ENCODE results near the gene STARD3.
A peak's percentile ranks its signal among the peaks of the same experiment; 100 is the strongest.

Gene STARD3

DNA sequence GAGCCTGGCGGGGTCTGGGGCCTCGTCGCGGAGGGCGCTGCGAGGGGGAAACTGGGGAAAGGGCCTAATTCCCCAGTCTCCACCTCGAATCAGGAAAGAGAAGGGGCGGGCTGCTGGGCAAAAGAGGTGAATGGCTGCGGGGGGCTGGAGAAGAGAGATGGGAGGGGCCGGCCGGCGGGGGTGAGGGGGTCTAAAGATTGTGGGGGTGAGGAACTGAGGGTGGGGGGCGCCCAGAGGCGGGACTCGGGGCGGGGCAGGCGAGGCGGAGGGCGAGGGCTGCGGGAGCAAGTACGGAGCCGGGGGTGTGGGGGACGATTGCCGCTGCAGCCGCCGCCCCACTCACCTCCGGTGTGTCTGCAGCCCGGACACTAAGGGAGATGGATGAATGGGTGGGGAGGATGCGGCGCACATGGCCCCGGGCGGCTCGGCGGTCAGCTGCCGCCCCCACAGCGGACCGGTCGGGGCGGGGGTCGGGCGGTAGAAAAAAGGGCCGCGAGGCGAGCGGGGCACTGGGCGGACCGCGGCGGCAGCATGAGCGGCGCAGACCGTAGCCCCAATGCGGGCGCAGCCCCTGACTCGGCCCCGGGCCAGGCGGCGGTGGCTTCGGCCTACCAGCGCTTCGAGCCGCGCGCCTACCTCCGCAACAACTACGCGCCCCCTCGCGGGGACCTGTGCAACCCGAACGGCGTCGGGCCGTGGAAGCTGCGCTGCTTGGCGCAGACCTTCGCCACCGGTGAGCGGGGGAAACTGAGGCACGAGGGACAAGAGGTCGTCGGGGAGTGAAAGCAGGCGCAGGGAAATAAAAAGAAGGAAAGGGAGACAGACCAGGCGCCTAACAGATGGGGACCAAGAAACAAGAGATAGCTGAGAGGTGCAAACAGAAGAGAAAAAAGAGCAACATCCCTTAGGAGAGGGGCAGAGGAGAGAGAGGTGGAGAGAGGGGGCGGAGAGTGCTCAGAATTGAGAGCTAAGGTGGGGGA, 31.3 kb downstream of the STARD3 start, which contains the start of gene PNMT:
Gene PNMT (plus strand): TSS at position 509 of the 980 bp plus-strand sequence. CDS start 23 bp downstream, at position 532.
- Histone ChIP-seq H3K4me1 (ENCODE audit: control extremely low read depth in 1 of 4, control insufficient read depth in 4 of 4, insufficient read depth in 4 of 4, low read length in 3 of 4) (peaks cover 0 to 57% (median 32%) of the 10 kb centered on the region in 4 experiments), H3K36me3 (ENCODE audit: control insufficient read depth in 4 of 4, insufficient read depth in 4 of 4, low read length in 3 of 4) (no peaks in the 10 kb centered on the region), H3K9me3 (ENCODE audit: control extremely low read depth in 1 of 5, control insufficient read depth in 4 of 5, insufficient read depth in 2 of 5, low read depth in 1 of 5, low read length in 4 of 5) (no peaks in the 10 kb centered on the region), H3K4me3 (ENCODE audit: control insufficient read depth in 1 of 7, extremely low read depth in 1 of 7, insufficient read depth in 4 of 7, low read depth in 2 of 7, low read length in 6 of 7) (peak within 1 kb of the TSS in 5 of 7 experiments; percentile 17 to 63 (median 41)), H3K27ac (ENCODE audit: insufficient read depth in 1 of 2, low read depth in 1 of 2, low read length in 2 of 2, poor library complexity in 1 of 2, severe bottlenecking in 2 of 2) (peak within 1 kb of the TSS in 1 of 2 experiments; percentile 43), H3K27me3 (replicated peaks in 2 of 5; ENCODE audit: control insufficient read depth in 4 of 5, insufficient read depth in 5 of 5, low read length in 4 of 5) (peaks cover 0 to 31% (median 11%) of the 10 kb centered on the region in 5 experiments)
- DNase-seq: peak; percentile 68 to 80 (median 75)
- 2% methylated on average over 67 of the region's 85 CpGs for WGBS (ENCODE audit: insufficient coverage)
- ChIA-PET CTCF (interaction anchor here (1.0 to 22.5 kb wide), 9 partner anchors 7 to 62 kb away, joined by 4 to 445 read pairs (median 20); partner anchors contain the start of genes MIEN1, PPP1R1B and STARD3), POLR2A (interaction anchor here (1.0 kb wide), 1 partner anchor 11 kb away, joined by 3 read pairs; no protein-coding TSS in a partner anchor)

GRCh38 chr17:39669897-39670735, 33.2 kb downstream of the STARD3 start:
- WGBS (ENCODE audit: insufficient coverage): 96% methylated on average over 19 of the region's 23 CpGs
- no peak overlapping the region for H3K4me3 ChIP-seq (ENCODE audit: control insufficient read depth in 1 of 7, extremely low read depth in 1 of 7, insufficient read depth in 4 of 7, low read depth in 2 of 7, low read length in 6 of 7)
- H3K4me1 ChIP-seq (ENCODE audit: control extremely low read depth in 1 of 4, control insufficient read depth in 4 of 4, insufficient read depth in 4 of 4, low read length in 3 of 4): peaks cover 0 to 43% (median 25%) of the 10 kb centered on the region in 4 experiments
- no peaks in the 10 kb centered on the region for H3K36me3 ChIP-seq (ENCODE audit: control insufficient read depth in 4 of 4, insufficient read depth in 4 of 4, low read length in 3 of 4)
- H3K27ac ChIP-seq (ENCODE audit: insufficient read depth in 1 of 2, low read depth in 1 of 2, low read length in 2 of 2, poor library complexity in 1 of 2, severe bottlenecking in 2 of 2): no peak overlapping the region
- H3K27me3 ChIP-seq (replicated peaks in 2 of 5; ENCODE audit: control insufficient read depth in 4 of 5, insufficient read depth in 5 of 5, low read length in 4 of 5): peaks cover 0 to 31% (median 11%) of the 10 kb centered on the region in 5 experiments
- CTCF ChIA-PET: interaction anchor here (0.7 to 22.5 kb wide), 14 partner anchors 9 to 175 kb away, joined by 3 to 445 read pairs (median 6); partner anchors contain the start of genes MIEN1, PGAP3 and PPP1R1B
- no peak for DNase-seq
- no peaks in the 10 kb centered on the region for H3K9me3 ChIP-seq (ENCODE audit: control extremely low read depth in 1 of 5, control insufficient read depth in 4 of 5, insufficient read depth in 2 of 5, low read depth in 1 of 5, low read length in 4 of 5)
- POLR2A ChIA-PET: no interaction called here

DNA sequence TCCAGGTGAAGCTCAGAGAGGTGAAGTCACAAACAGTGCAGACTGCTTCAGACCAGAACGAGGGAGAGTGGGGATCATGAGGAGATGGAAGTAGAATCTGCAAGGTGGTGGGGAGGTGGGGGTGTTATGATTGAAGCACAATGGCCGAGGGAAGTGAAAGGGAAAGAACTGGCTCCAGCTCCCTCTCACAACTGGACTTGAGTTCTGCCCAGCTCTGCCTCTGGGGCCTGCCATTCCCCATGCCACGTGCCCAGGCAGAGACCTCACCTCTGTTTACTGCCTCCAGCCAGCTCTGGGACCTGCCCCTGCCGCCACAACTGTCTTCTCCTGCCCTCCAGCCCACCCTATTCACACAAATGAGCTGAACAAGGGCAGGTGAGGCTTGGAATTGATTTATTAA, 33.8 kb downstream of the STARD3 start:
- no peaks in the 10 kb centered on the region for H3K9me3 ChIP-seq (ENCODE audit: control extremely low read depth in 1 of 5, control insufficient read depth in 4 of 5, insufficient read depth in 2 of 5, low read depth in 1 of 5, low read length in 4 of 5)
- POLR2A ChIA-PET: no interaction called here

DNA sequence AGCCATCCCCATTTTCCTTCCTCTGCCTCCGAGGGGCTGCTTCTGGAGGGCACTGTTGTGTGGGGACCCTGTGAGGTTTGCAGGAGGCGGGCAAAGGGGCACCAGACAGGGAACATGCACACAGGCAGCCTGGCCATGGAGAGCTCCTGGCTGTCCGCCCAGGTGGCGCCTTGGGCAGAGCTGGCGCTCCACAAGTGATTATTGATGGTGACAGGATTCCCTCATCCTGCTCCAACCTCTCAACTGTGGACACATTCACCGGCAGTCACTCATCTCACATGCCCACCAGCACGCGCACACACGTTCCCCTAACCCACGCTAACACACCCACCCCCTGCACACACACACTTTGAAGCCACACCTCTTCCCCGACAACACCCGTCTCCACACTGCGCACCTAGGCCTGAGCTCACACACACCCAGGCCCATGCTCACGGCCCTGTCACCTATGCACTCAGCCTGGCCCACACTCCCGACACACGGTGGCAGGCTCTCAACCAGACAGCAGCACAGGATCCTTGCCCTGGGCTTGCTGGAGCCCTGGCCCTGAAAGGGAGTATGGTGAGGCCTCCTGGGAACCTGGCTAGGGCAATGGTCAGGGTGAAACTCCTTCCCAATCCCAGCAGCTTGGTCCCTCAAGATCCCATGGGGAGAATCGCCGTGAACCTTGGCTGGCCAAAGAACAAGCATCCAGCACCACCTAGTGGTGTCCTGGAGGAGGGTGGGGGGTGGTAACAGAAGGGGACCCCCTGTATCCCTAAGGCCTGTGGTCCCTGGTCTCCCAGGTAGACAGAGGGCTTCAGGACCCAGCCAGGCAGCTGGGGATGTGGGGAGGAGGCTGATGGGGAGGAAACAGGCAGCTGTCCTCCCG, 34.9 kb downstream of the STARD3 start:
- DNase-seq: peak in 2 of 3 donors; percentile 49 to 53
- Histone ChIP-seq H3K27ac (ENCODE audit: insufficient read depth in 1 of 2, low read depth in 1 of 2, low read length in 2 of 2, poor library complexity in 1 of 2, severe bottlenecking in 2 of 2) (no peak overlapping the region), H3K4me1 (ENCODE audit: control extremely low read depth in 1 of 4, control insufficient read depth in 4 of 4, insufficient read depth in 4 of 4, low read length in 3 of 4) (peaks cover 0 to 43% (median 32%) of the 10 kb centered on the region in 4 experiments), H3K27me3 (replicated peaks in 2 of 5; ENCODE audit: control insufficient read depth in 4 of 5, insufficient read depth in 5 of 5, low read length in 4 of 5) (peaks cover 0 to 25% (median 9%) of the 10 kb centered on the region in 5 experiments), H3K36me3 (ENCODE audit: control insufficient read depth in 4 of 4, insufficient read depth in 4 of 4, low read length in 3 of 4) (no peaks in the 10 kb centered on the region), H3K4me3 (ENCODE audit: control insufficient read depth in 1 of 7, extremely low read depth in 1 of 7, insufficient read depth in 4 of 7, low read depth in 2 of 7, low read length in 6 of 7) (peak overlapping the region in 2 of 7 experiments; percentile 24 to 55), H3K9me3 (ENCODE audit: control extremely low read depth in 1 of 5, control insufficient read depth in 4 of 5, insufficient read depth in 2 of 5, low read depth in 1 of 5, low read length in 4 of 5) (no peaks in the 10 kb centered on the region)
- 56% methylated on average over 15 of the region's 19 CpGs for WGBS (ENCODE audit: insufficient coverage)
- POLR2A ChIA-PET: no interaction called here
- CTCF ChIA-PET: interaction anchor here (0.7 to 22.5 kb wide), 19 partner anchors 8 to 99 kb away, joined by 3 to 445 read pairs (median 6); partner anchors contain the start of genes MIEN1, PGAP3 and PPP1R1B

More for the DNA sequence above, 33.8 kb downstream of the STARD3 start:
- Histone ChIP-seq H3K4me3 (ENCODE audit: control insufficient read depth in 1 of 7, extremely low read depth in 1 of 7, insufficient read depth in 4 of 7, low read depth in 2 of 7, low read length in 6 of 7) (no peak overlapping the region), H3K27me3 (replicated peaks in 2 of 5; ENCODE audit: control insufficient read depth in 4 of 5, insufficient read depth in 5 of 5, low read length in 4 of 5) (peaks cover 0 to 31% (median 11%) of the 10 kb centered on the region in 5 experiments), H3K4me1 (ENCODE audit: control extremely low read depth in 1 of 4, control insufficient read depth in 4 of 4, insufficient read depth in 4 of 4, low read length in 3 of 4) (peaks cover 0 to 39% (median 26%) of the 10 kb centered on the region in 4 experiments), H3K36me3 (ENCODE audit: control insufficient read depth in 4 of 4, insufficient read depth in 4 of 4, low read length in 3 of 4) (no peaks in the 10 kb centered on the region), H3K27ac (ENCODE audit: insufficient read depth in 1 of 2, low read depth in 1 of 2, low read length in 2 of 2, poor library complexity in 1 of 2, severe bottlenecking in 2 of 2) (no peak overlapping the region)
- CTCF ChIA-PET: interaction anchor here (0.8 to 22.5 kb wide), 13 partner anchors 9 to 175 kb away, joined by 3 to 445 read pairs (median 6); partner anchors contain the start of genes MIEN1, PGAP3 and PPP1R1B
- 95% methylated on average over 3 of the region's 4 CpGs for WGBS (ENCODE audit: insufficient coverage)
- no peak for DNase-seq

DNA sequence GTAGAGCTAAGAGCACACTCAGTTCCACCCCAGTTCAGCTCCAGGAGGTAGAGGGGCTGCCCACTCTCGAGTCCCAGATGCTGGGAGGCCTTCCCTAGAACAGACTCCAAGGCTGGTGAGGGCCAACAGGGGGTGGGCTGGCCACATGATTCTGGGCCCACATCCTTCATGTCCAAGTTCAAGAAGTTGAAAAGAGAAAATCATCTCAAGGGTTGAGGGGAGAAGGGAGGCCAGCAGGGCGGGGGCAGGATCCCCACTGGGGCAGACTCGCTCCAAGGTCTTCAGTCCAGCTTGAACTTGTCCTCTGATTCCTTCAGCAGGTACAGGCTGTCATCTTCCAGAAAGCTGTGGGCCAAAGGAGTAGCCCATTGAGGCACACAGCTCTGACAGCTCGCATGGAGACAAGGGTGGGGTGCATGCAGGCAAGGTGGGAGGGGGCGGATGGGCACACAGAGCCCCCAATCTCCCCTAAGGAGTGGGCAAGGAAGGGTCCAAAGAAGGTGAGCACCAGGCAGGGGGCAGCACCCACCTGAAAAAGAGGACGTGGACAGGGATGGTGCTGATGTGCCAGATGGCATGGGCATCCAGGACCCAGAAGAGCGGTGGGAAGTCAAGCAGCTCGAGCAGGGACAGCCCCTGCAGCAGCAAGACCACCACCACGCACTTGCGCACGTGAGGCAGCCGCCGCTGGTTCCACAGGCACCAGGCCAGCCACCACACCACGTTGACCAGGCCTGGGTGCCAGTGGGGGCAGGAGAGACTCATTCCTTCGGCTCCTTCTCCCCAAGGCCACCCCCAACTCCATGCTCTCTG, 35.8 kb downstream of the STARD3 start:
- DNase-seq: no peak
- POLR2A ChIA-PET: interaction anchor here (1.1 kb wide), 1 partner anchor 49 kb away, joined by 3 read pairs; no protein-coding TSS in a partner anchor
- CTCF ChIA-PET: interaction anchor here (0.6 to 22.5 kb wide), 15 partner anchors 12 to 596 kb away, joined by 3 to 445 read pairs (median 3); partner anchors contain the start of genes PGAP3 and PPP1R1B

More for the DNA sequence above, 35.8 kb downstream of the STARD3 start:
- Histone ChIP-seq H3K9me3 (ENCODE audit: control extremely low read depth in 1 of 5, control insufficient read depth in 4 of 5, insufficient read depth in 2 of 5, low read depth in 1 of 5, low read length in 4 of 5) (no peaks in the 10 kb centered on the region), H3K4me3 (ENCODE audit: control insufficient read depth in 1 of 7, extremely low read depth in 1 of 7, insufficient read depth in 4 of 7, low read depth in 2 of 7, low read length in 6 of 7) (no peak overlapping the region), H3K4me1 (ENCODE audit: control extremely low read depth in 1 of 4, control insufficient read depth in 4 of 4, insufficient read depth in 4 of 4, low read length in 3 of 4) (peaks cover 4 to 42% (median 31%) of the 10 kb centered on the region in 4 experiments), H3K27me3 (replicated peaks in 2 of 5; ENCODE audit: control insufficient read depth in 4 of 5, insufficient read depth in 5 of 5, low read length in 4 of 5) (peaks cover 0 to 22% (median 6%) of the 10 kb centered on the region in 5 experiments), H3K27ac (ENCODE audit: insufficient read depth in 1 of 2, low read depth in 1 of 2, low read length in 2 of 2, poor library complexity in 1 of 2, severe bottlenecking in 2 of 2) (no peak overlapping the region), H3K36me3 (ENCODE audit: control insufficient read depth in 4 of 4, insufficient read depth in 4 of 4, low read length in 3 of 4) (no peaks in the 10 kb centered on the region)
- WGBS (ENCODE audit: insufficient coverage): 92% methylated on average over 14 of the region's 15 CpGs
